ENCODE data around the gene PHRF1. TPM values are rescaled to one million over a fixed set of nuclear protein-coding genes. Genes with fewer than 3 reads are reported as not detected.

PHRF1 gene
- 20.1 and 25.4 TPM in 2 replicates for total RNA-seq

GRCh38 chr11:575996-576768, at the start of gene PHRF1:
PHRF1 (plus strand) TSS chr11:576470; CDS start chr11:581513, 5,043 bp downstream.

GRCh38 chr11:535519-536454, 40.5 kb upstream of the PHRF1 start, which contains the start of gene HRAS:
HRAS (minus strand) TSS chr11:535576.

GRCh38 chr11:536841-537621, 39.2 kb upstream of the PHRF1 start, which contains the start of gene LRRC56:
LRRC56 (plus strand) TSS chr11:537527; CDS start chr11:540685, 3,158 bp downstream.

GRCh38 chr11:560305-561147, 15.7 kb upstream of the PHRF1 start, which contains the start of the genes LMNTD2 and RASSF7:
LMNTD2 (minus strand) TSS chr11:560738; CDS start chr11:560716, 22 bp downstream.
RASSF7 (plus strand) TSS chr11:560970; CDS start chr11:561769, 799 bp downstream.

GRCh38 chr11:615504-616319, 39.4 kb downstream of the PHRF1 start, which contains the start of gene IRF7:
IRF7 (minus strand) TSS chr11:615950; CDS start chr11:615364, 586 bp downstream.

GRCh38 chr11:624705-625635, 48.7 kb downstream of the PHRF1 start, which contains the start of gene CDHR5:
CDHR5 (minus strand) TSS chr11:624955; CDS start chr11:624902, 53 bp downstream.

GRCh38 chr11:626475-627307, 50.4 kb downstream of the PHRF1 start, which contains the start of gene SCT:
SCT (minus strand) TSS chr11:627181; CDS start chr11:627143, 38 bp downstream.

GRCh38 chr11:636511-637332, 60.5 kb downstream of the PHRF1 start, which contains the start of gene DRD4:
DRD4 (plus strand) TSS chr11:637269; CDS start chr11:637305, 36 bp downstream.

Other genes starting within 250 kb of the PHRF1 start
- gene B4GALNT4, start 207.0 kb upstream of the PHRF1 start, total RNA-seq: 0.05 TPM in 1 of 2 replicates, not detected in the other
- 1.6 and 2.6 TPM in 2 replicates for gene PKP3, start 182.3 kb upstream of the PHRF1 start, total RNA-seq
- gene SIGIRR, start 161.5 kb upstream of the PHRF1 start, total RNA-seq: 48.3 and 58.3 TPM in 2 replicates
- gene ANO9, start 134.5 kb upstream of the PHRF1 start, total RNA-seq: 0.20 and 0.89 TPM in 2 replicates
- gene PTDSS2, start 126.2 kb upstream of the PHRF1 start, total RNA-seq: 33.6 and 52.3 TPM in 2 replicates
- 308 and 315 TPM in 2 replicates for gene RNH1, start 69.2 kb upstream of the PHRF1 start, total RNA-seq
- gene HRAS, start 40.9 kb upstream of the PHRF1 start, total RNA-seq: 102 and 109 TPM in 2 replicates
- gene LRRC56, start 38.9 kb upstream of the PHRF1 start, total RNA-seq: 0.05 and 0.73 TPM in 2 replicates
- gene LMNTD2, start 15.7 kb upstream of the PHRF1 start, total RNA-seq: 0.05 and 0.20 TPM in 2 replicates
- gene RASSF7, start 15.5 kb upstream of the PHRF1 start, total RNA-seq: 10.8 and 12.0 TPM in 2 replicates
- 76.0 and 84.2 TPM in 2 replicates for gene IRF7, start 39.5 kb downstream of the PHRF1 start, total RNA-seq
- gene CDHR5, start 48.5 kb downstream of the PHRF1 start, total RNA-seq: not detected in 2 replicates
- not detected in 2 replicates for gene SCT, start 50.7 kb downstream of the PHRF1 start, total RNA-seq
- gene DRD4, start 60.8 kb downstream of the PHRF1 start, total RNA-seq: not detected in 2 replicates
- 23.1 and 27.8 TPM in 2 replicates for gene DEAF1, start 118.8 kb downstream of the PHRF1 start, total RNA-seq
- 16.9 and 17.5 TPM in 2 replicates for gene TMEM80, start 119.3 kb downstream of the PHRF1 start, total RNA-seq
- 6.7 and 7.3 TPM in 2 replicates for gene EPS8L2, start 129.8 kb downstream of the PHRF1 start, total RNA-seq
- gene TALDO1, start 171.0 kb downstream of the PHRF1 start, total RNA-seq: 228 TPM in 2 replicates
- gene GATD1, start 201.0 kb downstream of the PHRF1 start, total RNA-seq: 29.4 and 33.0 TPM in 2 replicates
- gene CEND1, start 213.6 kb downstream of the PHRF1 start, total RNA-seq: 0.20 and 0.40 TPM in 2 replicates
- gene SLC25A22, start 221.8 kb downstream of the PHRF1 start, total RNA-seq: 21.7 and 24.1 TPM in 2 replicates
- gene PIDD1, start 228.8 kb downstream of the PHRF1 start, total RNA-seq: 17.9 and 21.1 TPM in 2 replicates
- 814 and 920 TPM in 2 replicates for gene RPLP2, start 233.5 kb downstream of the PHRF1 start, total RNA-seq
- gene PNPLA2, start 242.4 kb downstream of the PHRF1 start, total RNA-seq: 20.4 and 22.6 TPM in 2 replicates